ENCODE data around the gene MRGPRE.

DNA sequence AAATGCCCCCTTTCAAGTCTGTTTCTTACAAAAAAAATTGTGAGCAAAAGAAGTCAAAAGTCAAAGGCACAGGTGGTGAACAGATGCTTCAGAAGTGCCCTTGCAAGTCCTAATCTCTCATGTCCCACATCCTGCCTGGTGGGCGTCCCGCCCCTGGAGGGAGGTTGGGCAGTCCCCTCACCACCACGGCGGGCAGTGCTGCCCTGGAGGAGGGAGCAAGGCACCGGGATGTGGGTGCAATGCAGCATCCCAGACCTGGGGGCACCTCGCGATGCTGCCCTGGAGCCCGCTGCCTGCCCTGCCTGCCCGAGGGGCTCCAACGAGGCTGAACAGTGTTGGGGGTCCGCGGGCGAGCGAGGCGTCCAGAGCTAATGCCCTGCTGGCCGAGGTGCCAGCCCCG, 29.5 kb downstream of the MRGPRE start:
- TF ChIP-seq MAFK (IDR thresholded peaks at IDR 0.05; ENCODE audit: partially characterized antibody) (no peak), CBX2 (IDR thresholded peaks at IDR 0.05; ENCODE audit: borderline replicate concordance, low read depth) (no peak), JUNB (IDR thresholded peaks at IDR 0.05) (no peak), ZNF302 (CRISPR knock-in tag; IDR thresholded peaks at IDR 0.05) (no peak), POLR2A (IDR thresholded peaks at IDR 0.05; ENCODE audit: low read length) (no peak), HDAC2 (IDR thresholded peaks at IDR 0.05) (no peak)
- TF ChIP-seq, protein P1, sequence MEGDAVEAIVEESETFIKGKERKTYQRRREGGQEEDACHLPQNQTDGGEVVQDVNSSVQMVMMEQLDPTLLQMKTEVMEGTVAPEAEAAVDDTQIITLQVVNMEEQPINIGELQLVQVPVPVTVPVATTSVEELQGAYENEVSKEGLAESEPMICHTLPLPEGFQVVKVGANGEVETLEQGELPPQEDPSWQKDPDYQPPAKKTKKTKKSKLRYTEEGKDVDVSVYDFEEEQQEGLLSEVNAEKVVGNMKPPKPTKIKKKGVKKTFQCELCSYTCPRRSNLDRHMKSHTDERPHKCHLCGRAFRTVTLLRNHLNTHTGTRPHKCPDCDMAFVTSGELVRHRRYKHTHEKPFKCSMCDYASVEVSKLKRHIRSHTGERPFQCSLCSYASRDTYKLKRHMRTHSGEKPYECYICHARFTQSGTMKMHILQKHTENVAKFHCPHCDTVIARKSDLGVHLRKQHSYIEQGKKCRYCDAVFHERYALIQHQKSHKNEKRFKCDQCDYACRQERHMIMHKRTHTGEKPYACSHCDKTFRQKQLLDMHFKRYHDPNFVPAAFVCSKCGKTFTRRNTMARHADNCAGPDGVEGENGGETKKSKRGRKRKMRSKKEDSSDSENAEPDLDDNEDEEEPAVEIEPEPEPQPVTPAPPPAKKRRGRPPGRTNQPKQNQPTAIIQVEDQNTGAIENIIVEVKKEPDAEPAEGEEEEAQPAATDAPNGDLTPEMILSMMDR (IDR thresholded peaks at IDR 0.05) = no peak

Measured in A549 (cell line).